Measurements from ENCODE around the gene METTL21C.
A peak's percentile ranks its signal among the peaks of the same experiment; 100 is the strongest.

Gene METTL21C

GRCh38 chr13:102693776-102694175, 1.1 kb downstream of the METTL21C start:
- H3K27ac ChIP-seq: no peak overlapping the region
- H3K9me3 ChIP-seq (ENCODE audit: low read depth, low read length): no peaks in the 10 kb centered on the region
- no peak overlapping the region for H3K4me3 ChIP-seq
- no peak overlapping the region for H3K9ac ChIP-seq (ENCODE audit: insufficient read length)
- no peak for DNase-seq (ENCODE audit: low read depth, low spot score)
- no peak for TF ChIP-seq FOXP2 (optimal IDR thresholded peaks at IDR 0.05; ENCODE audit: control extremely low read depth, extremely low read length, insufficient read depth)
- TF ChIP-seq POLR2AphosphoS5 (IDR thresholded peaks at IDR 0.05; ENCODE audit: borderline replicate concordance, low read depth, low read length): no peak
- no peak for TF ChIP-seq EZH2 (IDR thresholded peaks at IDR 0.05)
- H3K36me3 ChIP-seq (ENCODE audit: insufficient read depth, low read length): no peaks in the 10 kb centered on the region

- Histone ChIP-seq H3K9me3 (ENCODE audit: low read depth, low read length) (no peaks in the 10 kb centered on the region), H3K36me3 (ENCODE audit: insufficient read depth, low read length) (no peaks in the 10 kb centered on the region)
These were observed 1.6 kb downstream of the METTL21C start for GRCh38 chr13:102693250-102693649.

DNA sequence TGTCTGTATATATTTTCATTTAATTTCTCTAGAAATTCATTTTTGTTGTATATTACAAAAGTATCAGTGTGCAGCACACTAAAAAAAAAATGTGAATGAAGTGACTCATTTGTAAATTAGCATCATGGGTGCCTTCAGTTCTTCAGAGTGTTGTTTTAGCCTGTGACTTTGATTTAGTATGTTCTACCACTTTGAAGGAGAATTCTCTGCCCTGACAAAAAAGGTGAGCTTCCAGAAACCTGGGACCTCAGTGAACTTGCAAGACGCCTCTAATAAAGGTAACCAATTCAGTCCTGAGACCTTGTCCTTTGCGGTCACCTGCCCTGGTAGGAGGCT, 2.4 kb downstream of the METTL21C start:
- Histone ChIP-seq H3K36me3 (ENCODE audit: insufficient read depth, low read length) (no peaks in the 10 kb centered on the region), H3K9me3 (ENCODE audit: low read depth, low read length) (no peaks in the 10 kb centered on the region), H3K9ac (ENCODE audit: insufficient read length) (no peak overlapping the region), H3K27ac (no peak overlapping the region), H3K4me3 (no peak overlapping the region)
- no peak for DNase-seq (ENCODE audit: low read depth, low spot score)
- no peak for TF ChIP-seq FOXP2 (optimal IDR thresholded peaks at IDR 0.05; ENCODE audit: control extremely low read depth, extremely low read length, insufficient read depth)
- no peak for TF ChIP-seq EZH2 (IDR thresholded peaks at IDR 0.05)
- TF ChIP-seq POLR2AphosphoS5 (IDR thresholded peaks at IDR 0.05; ENCODE audit: borderline replicate concordance, low read depth, low read length): no peak

More at GRCh38 chr13:102693250-102693649, 1.6 kb downstream of the METTL21C start:
- DNase-seq (ENCODE audit: low read depth, low spot score): no peak
- TF ChIP-seq EZH2 (IDR thresholded peaks at IDR 0.05) (no peak), POLR2AphosphoS5 (IDR thresholded peaks at IDR 0.05; ENCODE audit: borderline replicate concordance, low read depth, low read length) (no peak)
- no peak overlapping the region for H3K4me3 ChIP-seq
- no peak overlapping the region for H3K27ac ChIP-seq
- no peak overlapping the region for H3K9ac ChIP-seq (ENCODE audit: insufficient read length)

- Histone ChIP-seq H3K27ac (no peak overlapping the region), H3K36me3 (ENCODE audit: insufficient read depth, low read length) (no peaks in the 10 kb centered on the region), H3K9ac (ENCODE audit: insufficient read length) (no peak overlapping the region), H3K9me3 (ENCODE audit: low read depth, low read length) (no peaks in the 10 kb centered on the region), H3K4me3 (no peak overlapping the region)
- TF ChIP-seq EZH2 (IDR thresholded peaks at IDR 0.05) (no peak), POLR2AphosphoS5 (IDR thresholded peaks at IDR 0.05; ENCODE audit: borderline replicate concordance, low read depth, low read length) (no peak), FOXP2 (optimal IDR thresholded peaks at IDR 0.05; ENCODE audit: control extremely low read depth, extremely low read length, insufficient read depth) (no peak)
- no peak for DNase-seq (ENCODE audit: low read depth, low spot score)
These were observed 4.0 kb downstream of the METTL21C start for GRCh38 chr13:102690883-102691282.

GRCh38 chr13:102688306-102688973, 6.4 kb downstream of the METTL21C start:
- Histone ChIP-seq H3K9ac (ENCODE audit: insufficient read length) (no peak overlapping the region), H3K4me3 (no peak overlapping the region), H3K36me3 (ENCODE audit: insufficient read depth, low read length) (no peaks in the 10 kb centered on the region), H3K27ac (no peak overlapping the region), H3K9me3 (ENCODE audit: low read depth, low read length) (no peaks in the 10 kb centered on the region)
- no peak for TF ChIP-seq FOXP2 (optimal IDR thresholded peaks at IDR 0.05; ENCODE audit: control extremely low read depth, extremely low read length, insufficient read depth)
- TF ChIP-seq EZH2 (IDR thresholded peaks at IDR 0.05): no peak
- TF ChIP-seq POLR2AphosphoS5 (IDR thresholded peaks at IDR 0.05; ENCODE audit: borderline replicate concordance, low read depth, low read length): no peak
- no peak for DNase-seq (ENCODE audit: low read depth, low spot score)

- no peak overlapping the region for H3K27ac ChIP-seq
- H3K9me3 ChIP-seq (ENCODE audit: low read depth, low read length): no peaks in the 10 kb centered on the region
- no peak overlapping the region for H3K4me3 ChIP-seq
- DNase-seq (ENCODE audit: low read depth, low spot score): no peak
- H3K9ac ChIP-seq (ENCODE audit: insufficient read length): no peak overlapping the region
- TF ChIP-seq FOXP2 (optimal IDR thresholded peaks at IDR 0.05; ENCODE audit: control extremely low read depth, extremely low read length, insufficient read depth): no peak
- TF ChIP-seq POLR2AphosphoS5 (IDR thresholded peaks at IDR 0.05; ENCODE audit: borderline replicate concordance, low read depth, low read length): no peak
- no peak for TF ChIP-seq EZH2 (IDR thresholded peaks at IDR 0.05)
- H3K36me3 ChIP-seq (ENCODE audit: insufficient read depth, low read length): no peaks in the 10 kb centered on the region
These were observed 7.3 kb downstream of the METTL21C start for GRCh38 chr13:102687520-102687919.

- TF ChIP-seq FOXP2 (optimal IDR thresholded peaks at IDR 0.05; ENCODE audit: control extremely low read depth, extremely low read length, insufficient read depth) (no peak), POLR2AphosphoS5 (IDR thresholded peaks at IDR 0.05; ENCODE audit: borderline replicate concordance, low read depth, low read length) (no peak), EZH2 (IDR thresholded peaks at IDR 0.05) (no peak)
- no peak for DNase-seq (ENCODE audit: low read depth, low spot score)
- H3K9ac ChIP-seq (ENCODE audit: insufficient read length): no peak overlapping the region
- H3K36me3 ChIP-seq (ENCODE audit: insufficient read depth, low read length): no peaks in the 10 kb centered on the region
- H3K4me3 ChIP-seq: no peak overlapping the region
- no peak overlapping the region for H3K27ac ChIP-seq
- H3K9me3 ChIP-seq (ENCODE audit: low read depth, low read length): no peaks in the 10 kb centered on the region
These were observed 8.8 kb downstream of the METTL21C start for GRCh38 chr13:102686024-102686423.

GRCh38 chr13:102683637-102684036, 11.2 kb downstream of the METTL21C start:
- no peak overlapping the region for H3K9ac ChIP-seq (ENCODE audit: insufficient read length)

DNA sequence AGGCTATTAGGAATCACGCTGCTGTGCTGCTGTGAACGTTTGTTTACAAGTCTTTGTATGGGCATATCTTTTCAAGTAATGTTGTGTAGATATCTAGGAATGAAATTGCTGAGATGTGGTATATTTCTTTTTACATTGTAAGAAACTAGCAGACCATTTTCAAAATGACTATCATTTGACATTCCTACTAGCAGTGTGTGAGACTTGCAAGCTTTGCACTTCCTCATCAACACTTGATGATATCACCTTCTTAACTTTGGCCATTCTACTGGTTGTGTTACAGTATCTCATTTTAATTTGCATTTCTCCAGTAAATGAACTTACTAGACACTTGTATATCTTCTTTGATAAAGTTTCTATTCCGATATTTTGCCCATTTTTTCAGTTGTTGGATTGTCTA, 12.1 kb downstream of the METTL21C start:
- Histone ChIP-seq H3K4me3 (peak overlapping the region; percentile 6; the same call in 1 of the 2 replicates), H3K36me3 (ENCODE audit: insufficient read depth, low read length) (peaks cover 24% of the 10 kb centered on the region), H3K9me3 (ENCODE audit: low read depth, low read length) (no peaks in the 10 kb centered on the region), H3K27ac (peak overlapping the region; percentile 82; the same call in 1 of the 2 replicates), H3K9ac (ENCODE audit: insufficient read length) (no peak overlapping the region)
- TF ChIP-seq POLR2AphosphoS5 (IDR thresholded peaks at IDR 0.05; ENCODE audit: borderline replicate concordance, low read depth, low read length): no peak
- no peak for TF ChIP-seq FOXP2 (optimal IDR thresholded peaks at IDR 0.05; ENCODE audit: control extremely low read depth, extremely low read length, insufficient read depth)
- TF ChIP-seq EZH2 (IDR thresholded peaks at IDR 0.05): no peak
- DNase-seq (ENCODE audit: low read depth, low spot score): no peak

More at GRCh38 chr13:102683637-102684036, 11.2 kb downstream of the METTL21C start:
- no peak for DNase-seq (ENCODE audit: low read depth, low spot score)
- peaks cover 16% of the 10 kb centered on the region for H3K36me3 ChIP-seq (ENCODE audit: insufficient read depth, low read length)
- H3K27ac ChIP-seq: no peak overlapping the region
- no peak for TF ChIP-seq FOXP2 (optimal IDR thresholded peaks at IDR 0.05; ENCODE audit: control extremely low read depth, extremely low read length, insufficient read depth)
- TF ChIP-seq EZH2 (IDR thresholded peaks at IDR 0.05): no peak
- TF ChIP-seq POLR2AphosphoS5 (IDR thresholded peaks at IDR 0.05; ENCODE audit: borderline replicate concordance, low read depth, low read length): no peak
- H3K4me3 ChIP-seq: no peak overlapping the region
- no peaks in the 10 kb centered on the region for H3K9me3 ChIP-seq (ENCODE audit: low read depth, low read length)

Data from SK-N-MC (cell line).